ENCODE measurements around the gene SPON2. TPM values are rescaled to one million over a fixed set of nuclear protein-coding genes. Genes with fewer than 3 reads are reported as not detected.

SPON2 gene
- polyA plus RNA-seq, 2 of the 4 experiments (the other 2 are of a cell fraction), result 0.12 to 0.54 TPM

GRCh38 chr4:1177274-1178141 is 5.1 kb upstream of the SPON2 start:
- no peak for FAIRE-seq

GRCh38 chr4:1176398-1177273 is 4.3 kb upstream of the SPON2 start:
- Histone ChIP-seq H3K4me2 (no peak overlapping the region), H3K4me3 (no peak overlapping the region), H3K4me1 (peaks cover 20% of the 10 kb centered on the region), H3K9me3 (peaks cover 16% of the 10 kb centered on the region; the same call in 2 of the 3 replicates), H3K27ac (no peak overlapping the region)
- TF ChIP-seq ATOH8 (CRISPR knock-in tag; IDR thresholded peaks at IDR 0.05; ENCODE audit: low read depth), result no peak
- no peak for TF ChIP-seq JUN (IDR thresholded peaks at IDR 0.05)
- TF ChIP-seq GATA3 (IDR thresholded peaks at IDR 0.05; ENCODE audit: borderline replicate concordance), result no peak
- no peak for TF ChIP-seq BHLHE40 (IDR thresholded peaks at IDR 0.05; ENCODE audit: low read depth, low read length)
- no peak for TF ChIP-seq CTCF (IDR thresholded peaks at IDR 0.05)
- no peak for TF ChIP-seq EHF (CRISPR knock-in tag; IDR thresholded peaks at IDR 0.05)
- TF ChIP-seq KDM1A (IDR thresholded peaks at IDR 0.05; ENCODE audit: low read depth), result no peak
- TF ChIP-seq CHD2 (IDR thresholded peaks at IDR 0.05; ENCODE audit: low read length, partially characterized antibody), result no peak
- TF ChIP-seq HOXB13 (CRISPR knock-in tag; IDR thresholded peaks at IDR 0.05; ENCODE audit: low read depth), result no peak
- TF ChIP-seq REST (IDR thresholded peaks at IDR 0.05), result no peak
- CTCF ChIA-PET, result interaction anchor here (0.8 kb wide), 1 partner anchor 10 kb away, joined by 3 read pairs; no protein-coding TSS in a partner anchor
- POLR2A ChIA-PET, result no interaction called here
- no CpG with 5 or more reads among the region's 1 CpG for WGBS (ENCODE audit: missing lambda C conversion rate)
- no peak for DNase-seq (ENCODE audit: low read depth in 1 of 2, low spot score in 1 of 2)
- peak; percentile 18 for FAIRE-seq
- ATAC-seq, result no peak

More at GRCh38 chr4:1177274-1178141, 5.1 kb upstream of the SPON2 start:
- ChIA-PET POLR2A (no interaction called here), CTCF (interaction anchor here (0.8 kb wide), 1 partner anchor 11 kb away, joined by 3 read pairs; no protein-coding TSS in a partner anchor)
- ATAC-seq (no peak), DNase-seq (ENCODE audit: low read depth in 1 of 2, low spot score in 1 of 2) (no peak)
- WGBS (ENCODE audit: missing lambda C conversion rate), result 85% methylated on average over 9 of the region's 28 CpGs
- TF ChIP-seq RAD21 (conservative IDR thresholded peaks at IDR 0.05 in 1 of 2, IDR thresholded peaks at IDR 0.05 in 1 of 2) (no peak), CEBPB (IDR thresholded peaks at IDR 0.05) (no peak), EP300 (IDR thresholded peaks at IDR 0.05) (no peak), PHF8 (IDR thresholded peaks at IDR 0.05; ENCODE audit: borderline replicate concordance, low read depth) (no peak), RARB (CRISPR knock-in tag; IDR thresholded peaks at IDR 0.05) (no peak), ZSCAN20 (CRISPR knock-in tag; IDR thresholded peaks at IDR 0.05) (no peak), POLR2A (IDR thresholded peaks at IDR 0.05; ENCODE audit: low read length) (no peak), TFCP2L1 (CRISPR knock-in tag; IDR thresholded peaks at IDR 0.05) (no peak), GATA3 (IDR thresholded peaks at IDR 0.05; ENCODE audit: borderline replicate concordance) (no peak), TP53 (CRISPR knock-in tag; IDR thresholded peaks at IDR 0.05) (no peak), CBX8 (IDR thresholded peaks at IDR 0.05) (no peak), MAX (IDR thresholded peaks at IDR 0.05) (no peak), HOXB5 (CRISPR knock-in tag; IDR thresholded peaks at IDR 0.05) (no peak), MAFK (IDR thresholded peaks at IDR 0.05; ENCODE audit: partially characterized antibody) (no peak), ZC3H11A (IDR thresholded peaks at IDR 0.05) (no peak), NR3C1 (IDR thresholded peaks at IDR 0.05) (no peak)
- Histone ChIP-seq H3K27ac (no peak overlapping the region), H3K4me1 (peaks cover 18% of the 10 kb centered on the region), H3K9me3 (peaks cover 22% of the 10 kb centered on the region; the same call in 2 of the 3 replicates), H3K4me3 (no peak overlapping the region), H3K4me2 (no peak overlapping the region)

Measured in A549 (cell line).